H9 (cell line): Measurements from ENCODE around the gene SMIM22. TPM values are rescaled to one million over a fixed set of nuclear protein-coding genes. Genes with fewer than 3 reads are reported as not detected.

ENCODE experiments used
- DNase-seq: peaks from one replicate; pipeline ENCODE4 v3.0.0-alpha.2; 2017
- H2AFZ ChIP-seq: one replicate; pipeline ENCODE4 v1.6.1; 2013; ENCODE audit warnings: mild to moderate bottlenecking, low read length, control low read depth, moderate library complexity
- H2AK5ac ChIP-seq: 2 replicates; pipeline ENCODE4 v1.6.1; 2013; ENCODE audit warnings: low read length, control low read depth, mixed read lengths; ENCODE audit not compliant: insufficient read length
- H2BK120ac ChIP-seq: one replicate; pipeline ENCODE4 v1.6.1; 2013; ENCODE audit warnings: low read depth, mild to moderate bottlenecking, low read length, control low read depth, inconsistent platforms; ENCODE audit not compliant: poor library complexity, severe bottlenecking
- H2BK12ac ChIP-seq: 2 replicates; pipeline ENCODE4 v1.6.1; 2013; ENCODE audit warnings: low read length, control low read depth, mixed read lengths, low read depth; ENCODE audit not compliant: insufficient read length
- H2BK15ac ChIP-seq: 2 replicates; pipeline ENCODE4 v1.6.1; 2013; ENCODE audit warnings: low read depth, low read length, control low read depth
- H2BK20ac ChIP-seq: one replicate; pipeline ENCODE4 v1.6.1; 2013; ENCODE audit warnings: low read depth, mild to moderate bottlenecking, low read length, control low read depth, inconsistent platforms; ENCODE audit not compliant: poor library complexity, severe bottlenecking
- H2BK5ac ChIP-seq: 2 replicates; pipeline ENCODE4 v1.6.1; 2013; ENCODE audit warnings: low read length, control low read depth, mixed read lengths; ENCODE audit not compliant: insufficient read length
- H3K14ac ChIP-seq: 2 replicates; pipeline ENCODE4 v1.6.1; 2013; ENCODE audit warnings: low read length, control low read depth; ENCODE audit not compliant: insufficient read depth
- H3K18ac ChIP-seq: 2 replicates; pipeline ENCODE4 v1.6.1; 2013; ENCODE audit warnings: low read depth, mild to moderate bottlenecking, mixed read lengths, low read length, control low read depth; ENCODE audit not compliant: insufficient read length
- H3K23ac ChIP-seq: 2 replicates; pipeline ENCODE4 v1.6.1; 2013; ENCODE audit warnings: low read length, control low read depth, mixed read lengths, low read depth; ENCODE audit not compliant: insufficient read length
- H3K23me2 ChIP-seq: 2 replicates; pipeline ENCODE4 v1.6.1; 2013; ENCODE audit warnings: low read depth, mild to moderate bottlenecking, mixed read lengths, low read length, control low read depth; ENCODE audit not compliant: insufficient read length, poor library complexity, severe bottlenecking
- H3K27ac ChIP-seq: 2 replicates; pipeline ENCODE4 v1.5.1; 2013; ENCODE audit warnings: low read length, control low read depth, mixed read lengths, low read depth; ENCODE audit not compliant: insufficient read length
- H3K27me3 ChIP-seq: 2 replicates; pipeline ENCODE4 v1.6.1; 2013; ENCODE audit warnings: low read length, control low read depth, inconsistent platforms; ENCODE audit not compliant: insufficient read depth
- H3K4ac ChIP-seq: 2 replicates; pipeline ENCODE4 v1.6.1; 2013; ENCODE audit warnings: low read depth, mild to moderate bottlenecking, control low read depth, inconsistent platforms, low read length, moderate library complexity
- H3K4me1 ChIP-seq: 2 replicates; pipeline ENCODE4 v1.6.1; 2013; ENCODE audit warnings: low read length, control low read depth, inconsistent platforms; ENCODE audit not compliant: insufficient read depth
- H3K4me2 ChIP-seq: 2 replicates; pipeline ENCODE4 v1.6.1; 2013; ENCODE audit warnings: low read length, control low read depth, mixed read lengths; ENCODE audit not compliant: insufficient read length, insufficient read depth
- H3K56ac ChIP-seq: 2 replicates; pipeline ENCODE4 v1.6.1; 2013; ENCODE audit warnings: low read depth, mild to moderate bottlenecking, mixed read lengths, low read length, control low read depth; ENCODE audit not compliant: insufficient read length
- H3K79me1 ChIP-seq: 2 replicates; pipeline ENCODE4 v1.6.1; 2013; ENCODE audit warnings: low read depth, mild to moderate bottlenecking, moderate library complexity, low read length, control low read depth, inconsistent platforms; ENCODE audit not compliant: insufficient read depth, poor library complexity, severe bottlenecking
- H3K79me2 ChIP-seq: 2 replicates; pipeline ENCODE4 v1.6.1; 2013; ENCODE audit warnings: low read length, control low read depth, inconsistent platforms; ENCODE audit not compliant: insufficient read depth
- H3K9ac ChIP-seq: 2 replicates; pipeline ENCODE4 v1.6.1; 2013; ENCODE audit warnings: low read length, control low read depth, mixed read lengths; ENCODE audit not compliant: insufficient read length; ENCODE audit errors: extremely low read depth
- H3K9me3 ChIP-seq: one replicate; pipeline ENCODE4 v1.6.1; 2013; ENCODE audit warnings: low read depth, low read length, inconsistent platforms; ENCODE audit not compliant: control insufficient read depth
- H3T11ph ChIP-seq: one replicate; pipeline ENCODE4 v1.6.1; 2013; ENCODE audit warnings: mild to moderate bottlenecking, low read length, control low read depth, inconsistent platforms
- H4K20me1 ChIP-seq: one replicate; pipeline ENCODE4 v1.6.1; 2013; ENCODE audit not compliant: control insufficient read depth, insufficient read length, insufficient read depth
- H4K5ac ChIP-seq: 2 replicates; pipeline ENCODE4 v1.6.1; 2013; ENCODE audit warnings: low read depth, mild to moderate bottlenecking, mixed read lengths, low read length, control low read depth; ENCODE audit not compliant: insufficient read length
- H4K8ac ChIP-seq: replicated peaks from 2 replicates; pipeline ENCODE4 v1.6.1; 2013; ENCODE audit warnings: low read length, control low read depth, mixed read lengths, low read depth; ENCODE audit not compliant: insufficient read length
- H4K91ac ChIP-seq: 2 replicates; pipeline ENCODE4 v1.6.1; 2013; ENCODE audit warnings: low read depth, mild to moderate bottlenecking, moderate library complexity, mixed read lengths, low read length, control low read depth; ENCODE audit not compliant: insufficient read length
- H3K27ac Mint-ChIP-seq, 3 experiments: 2 replicates in 2 of 3; 3 replicates in 1 of 3; pipeline ENCODE4 v1.8.0; 2020 to 2021; ENCODE audit warnings: mixed read lengths in 3 of 3, mild to moderate bottlenecking in 1 of 3, moderate library complexity in 1 of 3
- H3K27me3 Mint-ChIP-seq: 2 replicates; pipeline ENCODE4 v1.8.0; 2021; ENCODE audit warnings: low read depth, mild to moderate bottlenecking, moderate library complexity, mixed read lengths
- H3K36me3 Mint-ChIP-seq, 3 experiments: 2 replicates in 2 of 3; 3 replicates in 1 of 3; pipeline ENCODE4 v1.8.0; 2020 to 2021; ENCODE audit warnings: low read depth in 3 of 3, mixed read lengths in 3 of 3; ENCODE audit not compliant: insufficient read depth in 1 of 3
- H3K4me1 Mint-ChIP-seq, 2 experiments: 2 replicates each; pipeline ENCODE4 v1.8.0; 2020; ENCODE audit warnings: mixed read lengths in 2 of 2
- H3K4me3 Mint-ChIP-seq, 2 experiments: 2 replicates in 1 of 2; 3 replicates in 1 of 2; pipeline ENCODE4 v1.8.0; 2020 to 2021; ENCODE audit warnings: mild to moderate bottlenecking in 2 of 2, mixed read lengths in 2 of 2, moderate library complexity in 1 of 2
- H3K9me3 Mint-ChIP-seq, 2 experiments: 2 replicates in 1 of 2; 3 replicates in 1 of 2; pipeline ENCODE4 v1.8.0; 2020; ENCODE audit warnings: mild to moderate bottlenecking in 2 of 2, mixed read lengths in 2 of 2, moderate library complexity in 1 of 2
- WGBS: extraction: QIAGEN DNeasy Blood & Tissue Kit; methylation state at CpG from one replicate; pipeline ENCODE4 v1.1.7; 2013; ENCODE audit warnings: missing lambda C conversion rate, low lambda C conversion rate, mixed read lengths; ENCODE audit not compliant: insufficient read length; ENCODE audit errors: extremely low coverage; 5-methylcytosine and 5-hydroxymethylcytosine counted together
- total RNA-seq: library from RNA; stranded (reverse); gene quantifications from 2 replicates; pipeline ENCODE4 v1.2.1, GENCODE V29; 2021
- TF ChIP-seq, protein P1 (sequence below): fragments of 200-600 bp; sonication (generic); conservative IDR thresholded peaks from 3 replicates; pipeline ENCODE4 v1.8.0; 2021; ENCODE audit warnings: antibody characterized with exemption, mild to moderate bottlenecking

Gene SMIM22
- total RNA-seq, 1 experiment from 2014 or later, result not detected

GRCh38 chr16:4801051-4801961 lies 6.1 kb downstream of the SMIM22 start:
- no peaks in the 10 kb centered on the region for H3K9me3 ChIP-seq
- TF ChIP-seq, protein P1, sequence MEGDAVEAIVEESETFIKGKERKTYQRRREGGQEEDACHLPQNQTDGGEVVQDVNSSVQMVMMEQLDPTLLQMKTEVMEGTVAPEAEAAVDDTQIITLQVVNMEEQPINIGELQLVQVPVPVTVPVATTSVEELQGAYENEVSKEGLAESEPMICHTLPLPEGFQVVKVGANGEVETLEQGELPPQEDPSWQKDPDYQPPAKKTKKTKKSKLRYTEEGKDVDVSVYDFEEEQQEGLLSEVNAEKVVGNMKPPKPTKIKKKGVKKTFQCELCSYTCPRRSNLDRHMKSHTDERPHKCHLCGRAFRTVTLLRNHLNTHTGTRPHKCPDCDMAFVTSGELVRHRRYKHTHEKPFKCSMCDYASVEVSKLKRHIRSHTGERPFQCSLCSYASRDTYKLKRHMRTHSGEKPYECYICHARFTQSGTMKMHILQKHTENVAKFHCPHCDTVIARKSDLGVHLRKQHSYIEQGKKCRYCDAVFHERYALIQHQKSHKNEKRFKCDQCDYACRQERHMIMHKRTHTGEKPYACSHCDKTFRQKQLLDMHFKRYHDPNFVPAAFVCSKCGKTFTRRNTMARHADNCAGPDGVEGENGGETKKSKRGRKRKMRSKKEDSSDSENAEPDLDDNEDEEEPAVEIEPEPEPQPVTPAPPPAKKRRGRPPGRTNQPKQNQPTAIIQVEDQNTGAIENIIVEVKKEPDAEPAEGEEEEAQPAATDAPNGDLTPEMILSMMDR, result no peak
- peaks cover 17 to 31% of the 10 kb centered on the region in 2 experiments for H3K4me1 Mint-ChIP-seq
- no peak overlapping the region for H3K27ac ChIP-seq
- DNase-seq, result no peak
- H3K4ac ChIP-seq, result no peak overlapping the region
- no peak overlapping the region for H3T11ph ChIP-seq
- H3K79me2 ChIP-seq, result no peaks in the 10 kb centered on the region
- H3K9ac ChIP-seq, result peak overlapping the region; percentile 20
- peak overlapping the region; percentile 76 to 85 for H3K4me3 Mint-ChIP-seq
- H4K20me1 ChIP-seq, result no peaks in the 10 kb centered on the region
- no peaks in the 10 kb centered on the region for H3K4me1 ChIP-seq
- H2BK12ac ChIP-seq, result no peak overlapping the region
- peak overlapping the region in 1 of 3 experiments; percentile 59; a peak in 1 of 7 replicates for H3K27ac Mint-ChIP-seq
- H2BK15ac ChIP-seq, result no peak overlapping the region
- no peak overlapping the region for H2AK5ac ChIP-seq
- no peak overlapping the region for H3K56ac ChIP-seq
- H2BK20ac ChIP-seq, result no peak overlapping the region
- H3K79me1 ChIP-seq, result no peaks in the 10 kb centered on the region
- H2BK120ac ChIP-seq, result no peak overlapping the region
- peaks cover 11 to 39% (median 34%) of the 10 kb centered on the region in 3 experiments for H3K36me3 Mint-ChIP-seq
- H3K18ac ChIP-seq, result no peak overlapping the region
- H3K9me3 Mint-ChIP-seq, result no peaks in the 10 kb centered on the region
- H3K27me3 Mint-ChIP-seq, result no peaks in the 10 kb centered on the region; the same call in 1 of the 2 replicates
- 0 out of 2 replicates have a peak overlapping the region, but pooled peaks have one; percentile 1 for H3K14ac ChIP-seq
- no peak overlapping the region for H2BK5ac ChIP-seq
- no peak overlapping the region for H3K23ac ChIP-seq
- no CpG with 5 or more reads among the region's 29 CpGs for WGBS
- H4K91ac ChIP-seq, result no peak overlapping the region
- H3K27me3 ChIP-seq, result no peaks in the 10 kb centered on the region
- H3K4me2 ChIP-seq, result peak overlapping the region; percentile 83
- H4K5ac ChIP-seq, result no peak overlapping the region
- H3K23me2 ChIP-seq, result peaks cover 7% of the 10 kb centered on the region
- H2AFZ ChIP-seq, result no peak overlapping the region
- H4K8ac ChIP-seq, result no peak overlapping the region
